Measurements from ENCODE around the gene DYNC1I1. TPM values are rescaled to one million over a fixed set of nuclear protein-coding genes. Genes with fewer than 3 reads are reported as not detected.

DYNC1I1 gene
- total and polyA plus RNA-seq, 4 donors = 0.39 to 7.6 (median 1.5) TPM

DNA sequence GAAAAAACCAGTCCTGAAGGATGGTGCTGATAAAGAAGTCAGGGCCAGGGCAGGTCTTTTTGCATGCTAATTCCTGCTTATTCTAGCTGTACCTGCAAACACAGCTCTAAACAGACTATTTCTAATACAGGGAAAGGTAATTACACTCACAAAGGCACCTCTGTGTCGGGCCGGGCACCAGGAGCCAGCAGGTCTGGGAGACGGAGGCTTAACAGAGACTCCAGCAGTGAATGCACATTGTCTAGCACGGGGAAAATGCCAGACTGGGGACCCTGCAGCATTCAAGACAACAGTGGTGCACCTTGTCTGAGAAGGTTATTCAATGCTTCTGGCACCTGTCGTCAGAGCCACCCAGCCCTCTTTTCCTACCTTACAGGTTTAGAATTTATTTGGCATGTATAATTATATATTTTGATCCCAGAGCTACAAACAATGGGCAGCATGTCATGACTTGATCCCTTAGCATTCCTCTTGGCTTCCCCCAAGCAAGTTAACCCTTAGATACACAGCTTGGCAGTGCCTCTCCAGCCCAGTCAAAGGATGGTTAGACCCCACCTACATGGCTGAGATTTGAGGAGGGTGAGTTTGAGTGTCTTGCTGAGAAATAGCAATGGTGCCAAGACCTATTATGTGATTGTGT is 364.4 kb downstream of the DYNC1I1 start:
- no peak for DNase-seq
- Histone ChIP-seq H3K9me3 (ENCODE audit: control insufficient read depth in 4 of 4, insufficient read depth in 3 of 4, low read length in 3 of 4) (no peaks in the 10 kb centered on the region), H3K27ac (ENCODE audit: low read depth in 1 of 2, low read length in 1 of 2) (no peak overlapping the region), H3K4me3 (no peak overlapping the region), H3K36me3 (ENCODE audit: control insufficient read depth in 4 of 4, insufficient read depth in 4 of 4, low read length in 4 of 4) (peaks cover 0 to 11% (median 1%) of the 10 kb centered on the region in 4 donors), H3K27me3 (ENCODE audit: control insufficient read depth in 3 of 3, insufficient read depth in 3 of 3, low read length in 2 of 3) (no peaks in the 10 kb centered on the region), H3K9ac (ENCODE audit: insufficient read depth in 1 of 2, low read length in 2 of 2) (no peak overlapping the region), H3K4me1 (ENCODE audit: control insufficient read depth in 5 of 5, insufficient read depth in 5 of 5, low read length in 5 of 5) (no peaks in the 10 kb centered on the region)
- WGBS, 2 donors = 96% methylated on average over 5 of the region's 5 CpGs
- ATAC-seq (ENCODE audit: insufficient read depth, low FRiP score) = no peak
- no peak for TF ChIP-seq CTCF (IDR thresholded peaks at IDR 0.05; ENCODE audit: control extremely low read depth, extremely low read depth)

DNA sequence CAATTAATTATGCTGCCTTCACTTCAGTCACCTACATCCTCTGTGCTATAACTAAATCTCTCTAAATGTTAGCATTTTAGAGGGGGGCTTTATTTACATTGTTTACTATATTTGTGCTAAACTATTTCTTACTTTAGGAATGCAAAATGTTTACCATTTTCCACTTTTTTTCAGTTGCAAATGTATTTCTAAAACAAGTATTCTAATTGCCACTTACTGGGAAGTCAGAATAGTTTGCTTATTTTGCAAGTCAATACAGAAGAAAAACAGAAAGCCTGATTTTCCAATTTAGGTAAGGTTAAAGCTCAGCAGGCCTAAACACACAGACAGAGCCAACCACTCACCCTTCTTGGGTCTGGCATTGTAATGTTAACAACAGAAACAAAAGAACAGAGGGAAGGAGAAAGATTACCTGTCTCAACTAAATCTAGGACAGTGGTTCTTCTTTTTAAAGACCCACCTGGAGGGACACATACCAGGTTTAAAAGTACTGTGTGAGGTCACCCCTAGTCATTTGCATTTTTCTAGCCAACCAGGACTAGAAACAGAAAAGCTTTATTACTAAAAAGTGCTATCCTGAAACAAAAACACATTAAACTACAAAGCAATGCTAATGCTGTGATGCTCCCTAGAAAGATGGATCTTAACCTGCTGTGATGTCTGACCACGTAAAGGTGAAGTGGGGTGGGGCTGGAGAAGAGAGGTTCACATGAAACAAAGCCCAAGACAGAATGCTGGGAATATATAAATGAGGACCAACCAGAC is 371.3 kb downstream of the DYNC1I1 start:
- no peak for TF ChIP-seq CTCF (IDR thresholded peaks at IDR 0.05; ENCODE audit: control extremely low read depth, extremely low read depth)
- no peak overlapping the region for H3K4me3 ChIP-seq
- no peak overlapping the region for H3K27ac ChIP-seq (ENCODE audit: low read depth in 1 of 2, low read length in 1 of 2)
- no peaks in the 10 kb centered on the region for H3K27me3 ChIP-seq (ENCODE audit: control insufficient read depth in 3 of 3, insufficient read depth in 3 of 3, low read length in 2 of 3)
- peaks cover 0 to 21% (median 7%) of the 10 kb centered on the region in 4 donors for H3K36me3 ChIP-seq (ENCODE audit: control insufficient read depth in 4 of 4, insufficient read depth in 4 of 4, low read length in 4 of 4)
- ATAC-seq (ENCODE audit: insufficient read depth, low FRiP score) (no peak), DNase-seq (no peak)
- H3K9me3 ChIP-seq (ENCODE audit: control insufficient read depth in 4 of 4, insufficient read depth in 3 of 4, low read length in 3 of 4) = no peaks in the 10 kb centered on the region
- 96 to 97% methylated on average over 1 of the region's 1 CpG for WGBS, 2 donors
- H3K9ac ChIP-seq (ENCODE audit: insufficient read depth in 1 of 2, low read length in 2 of 2) = no peak overlapping the region
- no peaks in the 10 kb centered on the region for H3K4me1 ChIP-seq (ENCODE audit: control insufficient read depth in 5 of 5, insufficient read depth in 5 of 5, low read length in 5 of 5)

- Histone ChIP-seq H3K4me1 (ENCODE audit: control insufficient read depth in 5 of 5, insufficient read depth in 5 of 5, low read length in 5 of 5) (no peaks in the 10 kb centered on the region), H3K36me3 (ENCODE audit: control insufficient read depth in 4 of 4, insufficient read depth in 4 of 4, low read length in 4 of 4) (peaks cover 0 to 21% (median 9%) of the 10 kb centered on the region in 4 donors), H3K9me3 (ENCODE audit: control insufficient read depth in 4 of 4, insufficient read depth in 3 of 4, low read length in 3 of 4) (no peaks in the 10 kb centered on the region), H3K4me3 (no peak overlapping the region), H3K27ac (ENCODE audit: low read depth in 1 of 2, low read length in 1 of 2) (no peak overlapping the region), H3K9ac (ENCODE audit: insufficient read depth in 1 of 2, low read length in 2 of 2) (no peak overlapping the region), H3K27me3 (ENCODE audit: control insufficient read depth in 3 of 3, insufficient read depth in 3 of 3, low read length in 2 of 3) (no peaks in the 10 kb centered on the region)
- 83 to 91% methylated on average over 1 of the region's 1 CpG for WGBS, 2 donors
- DNase-seq (no peak), ATAC-seq (ENCODE audit: insufficient read depth, low FRiP score) (no peak)
- TF ChIP-seq CTCF (IDR thresholded peaks at IDR 0.05; ENCODE audit: control extremely low read depth, extremely low read depth) = no peak
Measured at GRCh38 chr7:96144260-96144526, 371.8 kb downstream of the DYNC1I1 start.

Other genes with a start within 250 kb of the DYNC1I1 start
- 10 to 100 TPM; 42.3 to 86.9 TPM for gene PDK4, start 176.0 kb upstream of the DYNC1I1 start, total RNA-seq
- 10 to 100 TPM; 20.1 to 27.9 TPM for gene PDK4, start 176.0 kb upstream of the DYNC1I1 start, polyA plus RNA-seq